ENCODE results near the gene FOXB2. TPM values are rescaled to one million over a fixed set of nuclear protein-coding genes. Genes with fewer than 3 reads are reported as not detected.
A peak's percentile ranks its signal among the peaks of the same experiment; 100 is the strongest.
"Not testable (repeated sequence)": the region's sequence is repeated elsewhere in the genome, so short reads cannot be mapped to it uniquely, and the experiment has no call there.

FOXB2 gene
- total RNA-seq, 1 donor from 2014 or later = not detected

- H3K27ac Mint-ChIP-seq (ENCODE audit: unreplicated experiment) = no peak overlapping the region
- H3K9me3 Mint-ChIP-seq (ENCODE audit: unreplicated experiment) = no peaks in the 10 kb centered on the region
- no peak overlapping the region for H3K4me3 Mint-ChIP-seq (ENCODE audit: unreplicated experiment)
- H3K36me3 Mint-ChIP-seq (ENCODE audit: unreplicated experiment) = no peaks in the 10 kb centered on the region
- peaks cover 14% of the 10 kb centered on the region for H3K4me1 Mint-ChIP-seq (ENCODE audit: unreplicated experiment)
- peaks cover 72% of the 10 kb centered on the region for H3K27me3 Mint-ChIP-seq (ENCODE audit: unreplicated experiment)
- no peak for TF ChIP-seq CTCF (IDR thresholded peaks at IDR 0.05)
- no peak for DNase-seq (ENCODE audit: extremely low spot score, unreplicated experiment)
Observed at GRCh38 chr9:77024776-77025545, 5.5 kb downstream of the FOXB2 start.

- Mint-ChIP-seq H3K27me3 (ENCODE audit: unreplicated experiment) (peaks cover 64% of the 10 kb centered on the region), H3K4me1 (ENCODE audit: unreplicated experiment) (no peaks in the 10 kb centered on the region), H3K9me3 (ENCODE audit: unreplicated experiment) (no peaks in the 10 kb centered on the region), H3K27ac (ENCODE audit: unreplicated experiment) (no peak overlapping the region), H3K4me3 (ENCODE audit: unreplicated experiment) (no peak overlapping the region), H3K36me3 (ENCODE audit: unreplicated experiment) (no peaks in the 10 kb centered on the region)
- peak; percentile 42 for DNase-seq (ENCODE audit: extremely low spot score, unreplicated experiment)
- TF ChIP-seq CTCF (IDR thresholded peaks at IDR 0.05) = no peak
Observed at GRCh38 chr9:77028478-77028877, 9.0 kb downstream of the FOXB2 start.

- TF ChIP-seq CTCF (IDR thresholded peaks at IDR 0.05) = no peak
- no peak for DNase-seq (ENCODE audit: extremely low spot score, unreplicated experiment)
- H3K4me3 Mint-ChIP-seq (ENCODE audit: unreplicated experiment) = no peak overlapping the region
- H3K27me3 Mint-ChIP-seq (ENCODE audit: unreplicated experiment) = peaks cover 60% of the 10 kb centered on the region
- H3K36me3 Mint-ChIP-seq (ENCODE audit: unreplicated experiment) = no peaks in the 10 kb centered on the region
- no peaks in the 10 kb centered on the region for H3K4me1 Mint-ChIP-seq (ENCODE audit: unreplicated experiment)
- H3K9me3 Mint-ChIP-seq (ENCODE audit: unreplicated experiment) = no peaks in the 10 kb centered on the region
- H3K27ac Mint-ChIP-seq (ENCODE audit: unreplicated experiment) = no peak overlapping the region
Observed at GRCh38 chr9:77030045-77030444, 10.6 kb downstream of the FOXB2 start.

- Mint-ChIP-seq H3K4me1 (ENCODE audit: unreplicated experiment) (no peaks in the 10 kb centered on the region), H3K36me3 (ENCODE audit: unreplicated experiment) (no peaks in the 10 kb centered on the region), H3K27ac (ENCODE audit: unreplicated experiment) (no peak overlapping the region), H3K27me3 (ENCODE audit: unreplicated experiment) (peaks cover 25% of the 10 kb centered on the region), H3K9me3 (ENCODE audit: unreplicated experiment) (no peaks in the 10 kb centered on the region), H3K4me3 (ENCODE audit: unreplicated experiment) (no peak overlapping the region)
- TF ChIP-seq CTCF (IDR thresholded peaks at IDR 0.05) = no peak
- DNase-seq (ENCODE audit: extremely low spot score, unreplicated experiment) = no peak
Observed at GRCh38 chr9:77038281-77039036, 19.0 kb downstream of the FOXB2 start.

GRCh38 chr9:77040340-77040739, 20.9 kb downstream of the FOXB2 start:
- Mint-ChIP-seq H3K4me3 (ENCODE audit: unreplicated experiment) (no peak overlapping the region), H3K9me3 (ENCODE audit: unreplicated experiment) (no peaks in the 10 kb centered on the region), H3K4me1 (ENCODE audit: unreplicated experiment) (no peaks in the 10 kb centered on the region), H3K36me3 (ENCODE audit: unreplicated experiment) (no peaks in the 10 kb centered on the region), H3K27me3 (ENCODE audit: unreplicated experiment) (peaks cover 21% of the 10 kb centered on the region), H3K27ac (ENCODE audit: unreplicated experiment) (no peak overlapping the region)
- TF ChIP-seq CTCF (IDR thresholded peaks at IDR 0.05) = no peak
- DNase-seq (ENCODE audit: extremely low spot score, unreplicated experiment) = no peak

GRCh38 chr9:77043743-77044142, 24.3 kb downstream of the FOXB2 start:
- H3K27ac Mint-ChIP-seq (ENCODE audit: unreplicated experiment); H3K36me3 Mint-ChIP-seq (ENCODE audit: unreplicated experiment); H3K4me1 Mint-ChIP-seq (ENCODE audit: unreplicated experiment); H3K4me3 Mint-ChIP-seq (ENCODE audit: unreplicated experiment); H3K9me3 Mint-ChIP-seq (ENCODE audit: unreplicated experiment); DNase-seq (ENCODE audit: extremely low spot score, unreplicated experiment): not testable (repeated sequence)
- peaks cover 35% of the 10 kb centered on the region for H3K27me3 Mint-ChIP-seq (ENCODE audit: unreplicated experiment)

- not testable (repeated sequence) for H3K36me3 Mint-ChIP-seq (ENCODE audit: unreplicated experiment); H3K9me3 Mint-ChIP-seq (ENCODE audit: unreplicated experiment); DNase-seq (ENCODE audit: extremely low spot score, unreplicated experiment); H3K4me3 Mint-ChIP-seq (ENCODE audit: unreplicated experiment); H3K27me3 Mint-ChIP-seq (ENCODE audit: unreplicated experiment); H3K27ac Mint-ChIP-seq (ENCODE audit: unreplicated experiment); H3K4me1 Mint-ChIP-seq (ENCODE audit: unreplicated experiment)
Observed at GRCh38 chr9:77060681-77061080, 41.2 kb downstream of the FOXB2 start.

Measured in osteocyte (in vitro differentiated cells).